H9 (cell line): ENCODE data around the gene MAPKAP1. TPM values are rescaled to one million over a fixed set of nuclear protein-coding genes. Genes with fewer than 3 reads are reported as not detected.

Source experiments
- DNase-seq: peaks from one replicate; pipeline ENCODE4 v3.0.0-alpha.2; 2017
- H2AFZ ChIP-seq: one replicate; pipeline ENCODE4 v1.6.1; 2013; ENCODE audit warnings: mild to moderate bottlenecking, low read length, control low read depth, moderate library complexity
- H2AK5ac ChIP-seq: 2 replicates; pipeline ENCODE4 v1.6.1; 2013; ENCODE audit warnings: low read length, control low read depth, mixed read lengths; ENCODE audit not compliant: insufficient read length
- H2BK120ac ChIP-seq: one replicate; pipeline ENCODE4 v1.6.1; 2013; ENCODE audit warnings: low read depth, mild to moderate bottlenecking, low read length, control low read depth, inconsistent platforms; ENCODE audit not compliant: poor library complexity, severe bottlenecking
- H2BK12ac ChIP-seq: 2 replicates; pipeline ENCODE4 v1.6.1; 2013; ENCODE audit warnings: low read length, control low read depth, mixed read lengths, low read depth; ENCODE audit not compliant: insufficient read length
- H2BK15ac ChIP-seq: 2 replicates; pipeline ENCODE4 v1.6.1; 2013; ENCODE audit warnings: low read depth, low read length, control low read depth
- H2BK20ac ChIP-seq: one replicate; pipeline ENCODE4 v1.6.1; 2013; ENCODE audit warnings: low read depth, mild to moderate bottlenecking, low read length, control low read depth, inconsistent platforms; ENCODE audit not compliant: poor library complexity, severe bottlenecking
- H2BK5ac ChIP-seq: 2 replicates; pipeline ENCODE4 v1.6.1; 2013; ENCODE audit warnings: low read length, control low read depth, mixed read lengths; ENCODE audit not compliant: insufficient read length
- H3K14ac ChIP-seq: 2 replicates; pipeline ENCODE4 v1.6.1; 2013; ENCODE audit warnings: low read length, control low read depth; ENCODE audit not compliant: insufficient read depth
- H3K18ac ChIP-seq: 2 replicates; pipeline ENCODE4 v1.6.1; 2013; ENCODE audit warnings: low read depth, mild to moderate bottlenecking, mixed read lengths, low read length, control low read depth; ENCODE audit not compliant: insufficient read length
- H3K23ac ChIP-seq: 2 replicates; pipeline ENCODE4 v1.6.1; 2013; ENCODE audit warnings: low read length, control low read depth, mixed read lengths, low read depth; ENCODE audit not compliant: insufficient read length
- H3K23me2 ChIP-seq: 2 replicates; pipeline ENCODE4 v1.6.1; 2013; ENCODE audit warnings: low read depth, mild to moderate bottlenecking, mixed read lengths, low read length, control low read depth; ENCODE audit not compliant: insufficient read length, poor library complexity, severe bottlenecking
- H3K27ac ChIP-seq: 2 replicates; pipeline ENCODE4 v1.5.1; 2013; ENCODE audit warnings: low read length, control low read depth, mixed read lengths, low read depth; ENCODE audit not compliant: insufficient read length
- H3K27me3 ChIP-seq: 2 replicates; pipeline ENCODE4 v1.6.1; 2013; ENCODE audit warnings: low read length, control low read depth, inconsistent platforms; ENCODE audit not compliant: insufficient read depth
- H3K4ac ChIP-seq: 2 replicates; pipeline ENCODE4 v1.6.1; 2013; ENCODE audit warnings: low read depth, mild to moderate bottlenecking, control low read depth, inconsistent platforms, low read length, moderate library complexity
- H3K4me1 ChIP-seq: 2 replicates; pipeline ENCODE4 v1.6.1; 2013; ENCODE audit warnings: low read length, control low read depth, inconsistent platforms; ENCODE audit not compliant: insufficient read depth
- H3K4me2 ChIP-seq: 2 replicates; pipeline ENCODE4 v1.6.1; 2013; ENCODE audit warnings: low read length, control low read depth, mixed read lengths; ENCODE audit not compliant: insufficient read length, insufficient read depth
- H3K56ac ChIP-seq: 2 replicates; pipeline ENCODE4 v1.6.1; 2013; ENCODE audit warnings: low read depth, mild to moderate bottlenecking, mixed read lengths, low read length, control low read depth; ENCODE audit not compliant: insufficient read length
- H3K79me1 ChIP-seq: 2 replicates; pipeline ENCODE4 v1.6.1; 2013; ENCODE audit warnings: low read depth, mild to moderate bottlenecking, moderate library complexity, low read length, control low read depth, inconsistent platforms; ENCODE audit not compliant: insufficient read depth, poor library complexity, severe bottlenecking
- H3K79me2 ChIP-seq: 2 replicates; pipeline ENCODE4 v1.6.1; 2013; ENCODE audit warnings: low read length, control low read depth, inconsistent platforms; ENCODE audit not compliant: insufficient read depth
- H3K9ac ChIP-seq: 2 replicates; pipeline ENCODE4 v1.6.1; 2013; ENCODE audit warnings: low read length, control low read depth, mixed read lengths; ENCODE audit not compliant: insufficient read length; ENCODE audit errors: extremely low read depth
- H3K9me3 ChIP-seq: one replicate; pipeline ENCODE4 v1.6.1; 2013; ENCODE audit warnings: low read depth, low read length, inconsistent platforms; ENCODE audit not compliant: control insufficient read depth
- H3T11ph ChIP-seq: one replicate; pipeline ENCODE4 v1.6.1; 2013; ENCODE audit warnings: mild to moderate bottlenecking, low read length, control low read depth, inconsistent platforms
- H4K20me1 ChIP-seq: one replicate; pipeline ENCODE4 v1.6.1; 2013; ENCODE audit not compliant: control insufficient read depth, insufficient read length, insufficient read depth
- H4K5ac ChIP-seq: 2 replicates; pipeline ENCODE4 v1.6.1; 2013; ENCODE audit warnings: low read depth, mild to moderate bottlenecking, mixed read lengths, low read length, control low read depth; ENCODE audit not compliant: insufficient read length
- H4K8ac ChIP-seq: replicated peaks from 2 replicates; pipeline ENCODE4 v1.6.1; 2013; ENCODE audit warnings: low read length, control low read depth, mixed read lengths, low read depth; ENCODE audit not compliant: insufficient read length
- H4K91ac ChIP-seq: 2 replicates; pipeline ENCODE4 v1.6.1; 2013; ENCODE audit warnings: low read depth, mild to moderate bottlenecking, moderate library complexity, mixed read lengths, low read length, control low read depth; ENCODE audit not compliant: insufficient read length
- H3K27ac Mint-ChIP-seq, 3 experiments: 2 replicates in 2 of 3; 3 replicates in 1 of 3; pipeline ENCODE4 v1.8.0; 2020 to 2021; ENCODE audit warnings: mixed read lengths in 3 of 3, mild to moderate bottlenecking in 1 of 3, moderate library complexity in 1 of 3
- H3K27me3 Mint-ChIP-seq: 2 replicates; pipeline ENCODE4 v1.8.0; 2021; ENCODE audit warnings: low read depth, mild to moderate bottlenecking, moderate library complexity, mixed read lengths
- H3K36me3 Mint-ChIP-seq, 3 experiments: 2 replicates in 2 of 3; 3 replicates in 1 of 3; pipeline ENCODE4 v1.8.0; 2020 to 2021; ENCODE audit warnings: low read depth in 3 of 3, mixed read lengths in 3 of 3; ENCODE audit not compliant: insufficient read depth in 1 of 3
- H3K4me1 Mint-ChIP-seq, 2 experiments: 2 replicates each; pipeline ENCODE4 v1.8.0; 2020; ENCODE audit warnings: mixed read lengths in 2 of 2
- H3K4me3 Mint-ChIP-seq, 2 experiments: 2 replicates in 1 of 2; 3 replicates in 1 of 2; pipeline ENCODE4 v1.8.0; 2020 to 2021; ENCODE audit warnings: mild to moderate bottlenecking in 2 of 2, mixed read lengths in 2 of 2, moderate library complexity in 1 of 2
- H3K9me3 Mint-ChIP-seq, 2 experiments: 2 replicates in 1 of 2; 3 replicates in 1 of 2; pipeline ENCODE4 v1.8.0; 2020; ENCODE audit warnings: mild to moderate bottlenecking in 2 of 2, mixed read lengths in 2 of 2, moderate library complexity in 1 of 2
- CTCF ChIP-seq: fragments of 200-600 bp; sonication (generic); conservative IDR thresholded peaks from 3 replicates; pipeline ENCODE4 v1.8.0; 2021; ENCODE audit warnings: antibody characterized with exemption, mild to moderate bottlenecking
- WGBS: extraction: QIAGEN DNeasy Blood & Tissue Kit; methylation state at CpG from one replicate; pipeline ENCODE4 v1.1.7; 2013; ENCODE audit warnings: missing lambda C conversion rate, low lambda C conversion rate, mixed read lengths; ENCODE audit not compliant: insufficient read length; ENCODE audit errors: extremely low coverage; 5-methylcytosine and 5-hydroxymethylcytosine counted together
- total RNA-seq: library from RNA; stranded (reverse); gene quantifications from 2 replicates; pipeline ENCODE4 v1.2.1, GENCODE V29; 2021

Gene MAPKAP1
- total RNA-seq, 1 experiment from 2014 or later, result 97.0 TPM

GRCh38 chr9:125549039-125549438 lies 158.0 kb downstream of the MAPKAP1 start:
- Histone ChIP-seq H3K18ac (no peak overlapping the region), H2AK5ac (no peak overlapping the region), H2BK120ac (no peak overlapping the region), H2BK15ac (no peak overlapping the region), H3K56ac (no peak overlapping the region), H3K9me3 (no peaks in the 10 kb centered on the region), H3K9ac (no peak overlapping the region), H3K27me3 (no peaks in the 10 kb centered on the region; the same call in 1 of the 2 replicates), H2AFZ (no peak overlapping the region), H3K4me2 (no peak overlapping the region), H3K23ac (no peak overlapping the region), H3K4ac (no peak overlapping the region), H2BK12ac (no peak overlapping the region), H3K4me1 (no peaks in the 10 kb centered on the region), H3K27ac (no peak overlapping the region), H4K91ac (no peak overlapping the region), H3T11ph (no peak overlapping the region), H4K20me1 (no peaks in the 10 kb centered on the region), H2BK20ac (no peak overlapping the region), H4K5ac (no peak overlapping the region), H3K14ac (no peak overlapping the region), H4K8ac (no peak overlapping the region), H3K23me2 (no peaks in the 10 kb centered on the region), H3K79me2 (no peaks in the 10 kb centered on the region), H3K79me1 (no peaks in the 10 kb centered on the region), H2BK5ac (no peak overlapping the region)
- no peak for TF ChIP-seq CTCF
- Mint-ChIP-seq H3K27me3 (no peaks in the 10 kb centered on the region), H3K4me1 (peaks cover 21 to 25% of the 10 kb centered on the region in 2 experiments), H3K36me3 (peaks cover 0 to 1% (median 0%) of the 10 kb centered on the region in 3 experiments; a peak in 1 of 7 replicates), H3K9me3 (no peaks in the 10 kb centered on the region), H3K4me3 (no peak overlapping the region), H3K27ac (no peak overlapping the region)
- no peak for DNase-seq
- WGBS, result no CpG with 5 or more reads among the region's 3 CpGs
